ENCODE results near the gene ZNF488.

DNA sequence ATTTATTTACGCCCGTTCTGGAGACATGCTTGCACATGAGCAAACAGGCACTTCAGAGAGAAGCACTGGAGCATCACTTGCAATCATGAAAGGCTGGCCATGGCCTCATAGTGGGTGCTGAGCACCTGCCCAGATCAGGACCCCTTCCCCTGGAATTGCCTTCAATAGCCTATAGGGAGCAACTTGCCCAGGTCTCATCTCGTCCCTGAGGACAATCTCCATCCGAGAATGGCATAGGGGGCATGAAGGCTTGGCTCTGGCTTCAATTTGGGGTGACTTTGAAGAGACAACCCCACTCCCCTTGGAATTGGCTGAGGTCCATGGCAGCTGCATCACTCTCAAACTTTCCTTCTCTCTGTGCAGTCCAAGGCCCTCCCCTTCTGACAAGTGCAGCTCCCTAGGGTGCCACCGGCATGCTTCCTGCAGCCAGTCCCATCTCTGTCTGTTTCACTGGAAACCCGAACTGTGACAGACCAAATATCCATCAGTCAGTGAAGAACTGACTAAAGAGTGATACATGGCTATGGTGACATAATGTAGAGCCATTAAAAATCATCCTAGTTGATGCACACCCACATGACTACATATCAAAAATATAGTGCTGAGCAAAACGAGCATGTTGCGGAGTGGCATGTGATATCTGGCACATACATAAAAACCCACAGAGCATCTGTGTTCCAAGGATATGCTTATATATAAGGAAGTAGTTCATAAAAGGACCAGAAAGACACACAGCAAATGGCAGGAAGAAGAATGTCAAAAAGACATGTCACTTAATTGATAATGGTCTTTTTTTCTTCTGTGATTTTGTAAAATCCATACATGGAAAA is 49.4 kb downstream of the ZNF488 start:
- TF ChIP-seq, protein P1, sequence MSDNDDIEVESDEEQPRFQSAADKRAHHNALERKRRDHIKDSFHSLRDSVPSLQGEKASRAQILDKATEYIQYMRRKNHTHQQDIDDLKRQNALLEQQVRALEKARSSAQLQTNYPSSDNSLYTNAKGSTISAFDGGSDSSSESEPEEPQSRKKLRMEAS (IDR thresholded peaks at IDR 0.05; ENCODE audit: low read depth): no peak
- TF ChIP-seq, protein P2, sequence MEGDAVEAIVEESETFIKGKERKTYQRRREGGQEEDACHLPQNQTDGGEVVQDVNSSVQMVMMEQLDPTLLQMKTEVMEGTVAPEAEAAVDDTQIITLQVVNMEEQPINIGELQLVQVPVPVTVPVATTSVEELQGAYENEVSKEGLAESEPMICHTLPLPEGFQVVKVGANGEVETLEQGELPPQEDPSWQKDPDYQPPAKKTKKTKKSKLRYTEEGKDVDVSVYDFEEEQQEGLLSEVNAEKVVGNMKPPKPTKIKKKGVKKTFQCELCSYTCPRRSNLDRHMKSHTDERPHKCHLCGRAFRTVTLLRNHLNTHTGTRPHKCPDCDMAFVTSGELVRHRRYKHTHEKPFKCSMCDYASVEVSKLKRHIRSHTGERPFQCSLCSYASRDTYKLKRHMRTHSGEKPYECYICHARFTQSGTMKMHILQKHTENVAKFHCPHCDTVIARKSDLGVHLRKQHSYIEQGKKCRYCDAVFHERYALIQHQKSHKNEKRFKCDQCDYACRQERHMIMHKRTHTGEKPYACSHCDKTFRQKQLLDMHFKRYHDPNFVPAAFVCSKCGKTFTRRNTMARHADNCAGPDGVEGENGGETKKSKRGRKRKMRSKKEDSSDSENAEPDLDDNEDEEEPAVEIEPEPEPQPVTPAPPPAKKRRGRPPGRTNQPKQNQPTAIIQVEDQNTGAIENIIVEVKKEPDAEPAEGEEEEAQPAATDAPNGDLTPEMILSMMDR (IDR thresholded peaks at IDR 0.05): no peak
- TF ChIP-seq SMC3 (IDR thresholded peaks at IDR 0.05; ENCODE audit: low read depth, low read length) (no peak), TEAD4 (IDR thresholded peaks at IDR 0.05; ENCODE audit: borderline replicate concordance, insufficient read depth) (no peak), NRF1 (IDR thresholded peaks at IDR 0.05; ENCODE audit: low read depth, low read length) (no peak), EP300 (IDR thresholded peaks at IDR 0.05; ENCODE audit: borderline replicate concordance in 1 of 2, low read depth in 1 of 2, low read length in 1 of 2) (no peak), GATA2 (CRISPR knock-in tag; IDR thresholded peaks at IDR 0.05) (no peak), MEF2A (IDR thresholded peaks at IDR 0.05; ENCODE audit: borderline replicate concordance, low read depth) (no peak), GABPA (IDR thresholded peaks at IDR 0.05; ENCODE audit: low read depth) (no peak)
- TF ChIP-seq, protein P3, sequence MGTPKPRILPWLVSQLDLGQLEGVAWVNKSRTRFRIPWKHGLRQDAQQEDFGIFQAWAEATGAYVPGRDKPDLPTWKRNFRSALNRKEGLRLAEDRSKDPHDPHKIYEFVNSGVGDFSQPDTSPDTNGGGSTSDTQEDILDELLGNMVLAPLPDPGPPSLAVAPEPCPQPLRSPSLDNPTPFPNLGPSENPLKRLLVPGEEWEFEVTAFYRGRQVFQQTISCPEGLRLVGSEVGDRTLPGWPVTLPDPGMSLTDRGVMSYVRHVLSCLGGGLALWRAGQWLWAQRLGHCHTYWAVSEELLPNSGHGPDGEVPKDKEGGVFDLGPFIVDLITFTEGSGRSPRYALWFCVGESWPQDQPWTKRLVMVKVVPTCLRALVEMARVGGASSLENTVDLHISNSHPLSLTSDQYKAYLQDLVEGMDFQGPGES (IDR thresholded peaks at IDR 0.05; ENCODE audit: low read depth, low read length): no peak
